Mesenchymal stem cell (in vitro differentiated cells and primary cell): Measurements from ENCODE around the gene EGFR.

Experiments
- DNase-seq: peaks from one replicate; pipeline ENCODE4 v3.0.0-alpha.2; 2013
- H2AFZ ChIP-seq: one replicate; pipeline ENCODE4 v1.6.1; 2013; ENCODE audit warnings: low read depth, mild to moderate bottlenecking, control low read depth, inconsistent platforms, low read length, moderate library complexity
- H2AK5ac ChIP-seq: 2 replicates; pipeline ENCODE4 v1.6.1; 2013; ENCODE audit warnings: low read length, moderate library complexity, mild to moderate bottlenecking, inconsistent platforms; ENCODE audit not compliant: severe bottlenecking
- H2BK120ac ChIP-seq: one replicate; pipeline ENCODE4 v1.6.1; 2013; ENCODE audit warnings: low read depth, mild to moderate bottlenecking, inconsistent platforms, low read length, moderate library complexity
- H2BK12ac ChIP-seq, 2 experiments: one replicate each; pipeline ENCODE4 v1.6.1; 2013; ENCODE audit warnings: inconsistent platforms in 2 of 2, low read length in 2 of 2, mild to moderate bottlenecking in 2 of 2, moderate library complexity in 2 of 2, control low read depth in 1 of 2
- H2BK15ac ChIP-seq: one replicate; pipeline ENCODE4 v1.6.1; 2013; ENCODE audit warnings: mild to moderate bottlenecking, low read depth, inconsistent platforms; ENCODE audit not compliant: poor library complexity, severe bottlenecking
- H2BK5ac ChIP-seq: 2 replicates; pipeline ENCODE4 v1.6.1; 2013; ENCODE audit warnings: low read depth, mild to moderate bottlenecking, low read length, control low read depth, inconsistent platforms; ENCODE audit not compliant: poor library complexity, severe bottlenecking
- H3K14ac ChIP-seq, 2 experiments: one replicate each; pipeline ENCODE4 v1.6.1; 2013; ENCODE audit warnings: inconsistent platforms in 2 of 2, low read length in 2 of 2, control low read depth in 1 of 2, mild to moderate bottlenecking in 1 of 2, moderate library complexity in 1 of 2
- H3K18ac ChIP-seq, 2 experiments: one replicate each; pipeline ENCODE4 v1.6.1; 2013; ENCODE audit warnings: inconsistent platforms in 2 of 2, low read length in 2 of 2, control low read depth in 1 of 2, low read depth in 1 of 2, mild to moderate bottlenecking in 1 of 2
- H3K23ac ChIP-seq, 2 experiments: one replicate each; pipeline ENCODE4 v1.6.1; 2013; ENCODE audit warnings: inconsistent platforms in 2 of 2, low read length in 2 of 2, mild to moderate bottlenecking in 2 of 2, moderate library complexity in 2 of 2, control low read depth in 1 of 2
- H3K27ac ChIP-seq: 2 replicates; pipeline ENCODE4 v1.5.1; 2013; ENCODE audit warnings: mild to moderate bottlenecking, moderate library complexity, low read length, control low read depth, inconsistent platforms; ENCODE audit not compliant: poor library complexity, severe bottlenecking
- H3K27me3 ChIP-seq, 2 experiments: 2 replicates each; pipeline versions ENCODE4 v1.6.1 to v1.7.0; 2013; ENCODE audit warnings: low read length in 2 of 2, mild to moderate bottlenecking in 2 of 2, moderate library complexity in 2 of 2, control low read depth in 1 of 2, inconsistent platforms in 1 of 2; ENCODE audit not compliant: control insufficient read depth in 1 of 2, insufficient read depth in 1 of 2
- H3K36me3 ChIP-seq, 2 experiments: 2 replicates each; pipeline versions ENCODE4 v1.6.1 to v1.7.0; 2013; ENCODE audit warnings: low read length in 2 of 2, control low read depth in 1 of 2, inconsistent platforms in 1 of 2, low read depth in 1 of 2, mild to moderate bottlenecking in 1 of 2; ENCODE audit not compliant: insufficient read depth in 2 of 2, control insufficient read depth in 1 of 2
- H3K4ac ChIP-seq, 2 experiments: one replicate each; pipeline ENCODE4 v1.6.1; 2013; ENCODE audit warnings: inconsistent platforms in 2 of 2, low read length in 2 of 2, mild to moderate bottlenecking in 2 of 2, moderate library complexity in 2 of 2, control low read depth in 1 of 2, low read depth in 1 of 2
- H3K4me1 ChIP-seq: 2 replicates; pipeline ENCODE4 v1.6.1; 2013; ENCODE audit warnings: low read depth, low read length, control low read depth; ENCODE audit not compliant: control insufficient read depth, insufficient read depth
- H3K4me2 ChIP-seq: 2 replicates; pipeline ENCODE4 v1.6.1; 2013; ENCODE audit warnings: low read length, mild to moderate bottlenecking, inconsistent platforms; ENCODE audit not compliant: poor library complexity, severe bottlenecking
- H3K4me3 ChIP-seq, 2 experiments: 2 replicates each; pipeline versions ENCODE4 v1.5.1 to v1.7.0; 2013; ENCODE audit warnings: low read length in 2 of 2, mild to moderate bottlenecking in 2 of 2, control low read depth in 1 of 2, low read depth in 1 of 2; ENCODE audit not compliant: insufficient read depth in 1 of 2
- H3K79me1 ChIP-seq: replicated peaks from 2 replicates; pipeline ENCODE4 v1.6.1; 2013; ENCODE audit warnings: mild to moderate bottlenecking, control low read depth, low read length, inconsistent platforms; ENCODE audit not compliant: poor library complexity, severe bottlenecking
- H3K9ac ChIP-seq: 2 replicates; pipeline ENCODE4 v1.7.0; 2013; ENCODE audit warnings: mild to moderate bottlenecking, low read length, moderate library complexity
- H3K9me3 ChIP-seq: 2 replicates; pipeline ENCODE4 v1.7.0; 2013; ENCODE audit warnings: mild to moderate bottlenecking, low read length; ENCODE audit not compliant: control insufficient read depth
- H4K8ac ChIP-seq: one replicate; pipeline ENCODE4 v1.6.1; 2013; ENCODE audit warnings: inconsistent platforms, mild to moderate bottlenecking, low read length, moderate library complexity
- H4K91ac ChIP-seq: one replicate; pipeline ENCODE4 v1.6.1; 2013; ENCODE audit warnings: mild to moderate bottlenecking, low read length, inconsistent platforms
- WGBS: methylation state at CpG from one replicate; pipeline ENCODE4 v1.1.7; 2013; ENCODE audit warnings: mixed read lengths; 5-methylcytosine and 5-hydroxymethylcytosine counted together

EGFR gene

GRCh38 chr7:55093674-55094073 lies 74.9 kb downstream of the EGFR start:
- Histone ChIP-seq H3K18ac (peak overlapping the region in 1 of 2 experiments; percentile 61), H3K4ac (no peak overlapping the region), H3K27ac (no peak overlapping the region), H3K14ac (peak overlapping the region in 1 of 2 experiments; percentile 9), H3K23ac (no peak overlapping the region), H4K91ac (no peak overlapping the region), H3K36me3 (peaks cover 0 to 8% of the 10 kb centered on the region in 2 experiments), H2BK12ac (no peak overlapping the region), H2BK15ac (no peak overlapping the region), H3K4me2 (no peak overlapping the region), H2AFZ (no peak overlapping the region), H4K8ac (no peak overlapping the region), H3K27me3 (no peaks in the 10 kb centered on the region), H2AK5ac (no peak overlapping the region), H2BK120ac (no peak overlapping the region), H3K79me1 (peaks cover 42% of the 10 kb centered on the region), H3K4me1 (peaks cover 21% of the 10 kb centered on the region), H3K4me3 (no peak overlapping the region), H3K9ac (no peak overlapping the region), H2BK5ac (no peak overlapping the region), H3K9me3 (no peaks in the 10 kb centered on the region)
- 97% methylated on average over 5 of the region's 7 CpGs for WGBS
- no peak for DNase-seq

GRCh38 chr7:55094092-55094690 lies 75.4 kb downstream of the EGFR start:
- DNase-seq, result no peak
- Histone ChIP-seq H3K23ac (no peak overlapping the region), H2BK5ac (no peak overlapping the region), H3K18ac (peak overlapping the region in 1 of 2 experiments; percentile 69), H2BK15ac (no peak overlapping the region), H3K9me3 (no peaks in the 10 kb centered on the region), H3K9ac (no peak overlapping the region), H4K8ac (no peak overlapping the region), H3K14ac (no peak overlapping the region), H3K4me3 (no peak overlapping the region), H3K4me1 (peaks cover 21% of the 10 kb centered on the region), H3K4me2 (no peak overlapping the region), H2AK5ac (no peak overlapping the region), H3K79me1 (peaks cover 42% of the 10 kb centered on the region), H3K36me3 (peaks cover 0 to 8% of the 10 kb centered on the region in 2 experiments), H2BK120ac (no peak overlapping the region), H3K27ac (no peak overlapping the region), H3K27me3 (no peaks in the 10 kb centered on the region), H2BK12ac (peak overlapping the region in 1 of 2 experiments; percentile 29), H2AFZ (no peak overlapping the region), H4K91ac (no peak overlapping the region), H3K4ac (no peak overlapping the region)
- 70% methylated on average over 4 of the region's 5 CpGs for WGBS

GRCh38 chr7:55095672-55096071 lies 76.9 kb downstream of the EGFR start:
- no peaks in the 10 kb centered on the region for H3K9me3 ChIP-seq
- H2AK5ac ChIP-seq, result no peak overlapping the region
- no peaks in the 10 kb centered on the region for H3K27me3 ChIP-seq
- H3K14ac ChIP-seq, result peak overlapping the region in 1 of 2 experiments; percentile 91
- no peak overlapping the region for H3K4me3 ChIP-seq
- DNase-seq, result no peak
- H2BK120ac ChIP-seq, result no peak overlapping the region
- no peak overlapping the region for H3K23ac ChIP-seq
- no peak overlapping the region for H3K9ac ChIP-seq
- no peak overlapping the region for H3K27ac ChIP-seq
- no peak overlapping the region for H2BK5ac ChIP-seq
- peaks cover 28% of the 10 kb centered on the region for H3K4me1 ChIP-seq
- H2AFZ ChIP-seq, result no peak overlapping the region
- no peak overlapping the region for H2BK15ac ChIP-seq
- 98% methylated on average over 3 of the region's 4 CpGs for WGBS
- H3K4ac ChIP-seq, result peak overlapping the region in 1 of 2 experiments; percentile 7
- H3K4me2 ChIP-seq, result no peak overlapping the region
- H3K36me3 ChIP-seq, result peaks cover 0 to 8% of the 10 kb centered on the region in 2 experiments
- no peak overlapping the region for H4K8ac ChIP-seq
- H4K91ac ChIP-seq, result peak overlapping the region; percentile 61
- H3K79me1 ChIP-seq, result peaks cover 50% of the 10 kb centered on the region
- peak overlapping the region in 1 of 2 experiments; percentile 17 for H2BK12ac ChIP-seq
- peak overlapping the region in 1 of 2 experiments; percentile 77 for H3K18ac ChIP-seq

GRCh38 chr7:55096323-55096722 lies 77.5 kb downstream of the EGFR start:
- Histone ChIP-seq H3K9me3 (no peaks in the 10 kb centered on the region), H4K8ac (no peak overlapping the region), H4K91ac (no peak overlapping the region), H3K4me1 (peaks cover 27% of the 10 kb centered on the region), H2BK15ac (no peak overlapping the region), H3K4ac (peak overlapping the region in 1 of 2 experiments; percentile 0), H3K4me2 (no peak overlapping the region), H2AFZ (no peak overlapping the region), H2BK5ac (no peak overlapping the region), H3K27ac (no peak overlapping the region), H2BK120ac (no peak overlapping the region), H2BK12ac (peak overlapping the region in 1 of 2 experiments; percentile 9), H3K9ac (no peak overlapping the region), H3K36me3 (peaks cover 4 to 13% of the 10 kb centered on the region in 2 experiments), H3K27me3 (no peaks in the 10 kb centered on the region), H3K18ac (peak overlapping the region in 1 of 2 experiments; percentile 24), H3K23ac (peak overlapping the region in 1 of 2 experiments; percentile 61), H3K4me3 (no peak overlapping the region), H3K79me1 (peaks cover 54% of the 10 kb centered on the region), H2AK5ac (no peak overlapping the region), H3K14ac (peak overlapping the region in 1 of 2 experiments; percentile 67)
- no peak for DNase-seq
- WGBS, result 90% methylated on average over 11 of the region's 11 CpGs
